SK-N-MC (cell line): ENCODE measurements around the gene CPT1B.
"Not testable (repeated sequence)": the region's sequence is repeated elsewhere in the genome, so short reads cannot be mapped to it uniquely, and the experiment has no call there.

ENCODE experiments used
- DNase-seq: peaks from one replicate; pipeline ENCODE4 v3.0.0-alpha.2; 2011; ENCODE audit warnings: low read depth, low spot score
- H3K27ac ChIP-seq: fragments of 200-600 bp; sonication (generic); 2 replicates; pipeline ENCODE4 v1.5.1; 2016; ENCODE audit warnings: mixed run types
- H3K36me3 ChIP-seq: fragments of 200-600 bp; sonication (generic); 2 replicates; pipeline ENCODE4 v1.6.1; 2017; ENCODE audit warnings: antibody characterized with exemption, low read length, mixed read lengths; ENCODE audit not compliant: insufficient read depth
- H3K4me3 ChIP-seq: fragments of 200-600 bp; sonication (generic); 2 replicates; pipeline ENCODE4 v1.5.1; 2016
- H3K9ac ChIP-seq: fragments of 200-600 bp; sonication (generic); 2 replicates; pipeline ENCODE4 v1.8.0; 2017; ENCODE audit warnings: mixed run types, mixed read lengths; ENCODE audit not compliant: insufficient read length
- H3K9me3 ChIP-seq: fragments of 200-600 bp; sonication (generic); 2 replicates; pipeline ENCODE4 v1.6.1; 2017; ENCODE audit warnings: low read depth, mild to moderate bottlenecking, antibody characterized with exemption, low read length, moderate library complexity, mixed read lengths
- EZH2 ChIP-seq: fragments of 200-600 bp; sonication (generic); IDR thresholded peaks from one replicate; pipeline ENCODE4 v1.6.1; 2017; ENCODE audit warnings: antibody characterized with exemption
- FOXP2 ChIP-seq: optimal IDR thresholded peaks from 2 replicates; pipeline ENCODE3; 2011; ENCODE audit warnings: mild to moderate bottlenecking, moderate library complexity; ENCODE audit not compliant: insufficient read depth; ENCODE audit errors: extremely low read length, control extremely low read depth
- POLR2AphosphoS5 ChIP-seq: IDR thresholded peaks from 2 replicates; pipeline ENCODE4 v1.6.1; 2012; ENCODE audit warnings: mild to moderate bottlenecking, low read depth, low read length, borderline replicate concordance

Gene CPT1B

DNA sequence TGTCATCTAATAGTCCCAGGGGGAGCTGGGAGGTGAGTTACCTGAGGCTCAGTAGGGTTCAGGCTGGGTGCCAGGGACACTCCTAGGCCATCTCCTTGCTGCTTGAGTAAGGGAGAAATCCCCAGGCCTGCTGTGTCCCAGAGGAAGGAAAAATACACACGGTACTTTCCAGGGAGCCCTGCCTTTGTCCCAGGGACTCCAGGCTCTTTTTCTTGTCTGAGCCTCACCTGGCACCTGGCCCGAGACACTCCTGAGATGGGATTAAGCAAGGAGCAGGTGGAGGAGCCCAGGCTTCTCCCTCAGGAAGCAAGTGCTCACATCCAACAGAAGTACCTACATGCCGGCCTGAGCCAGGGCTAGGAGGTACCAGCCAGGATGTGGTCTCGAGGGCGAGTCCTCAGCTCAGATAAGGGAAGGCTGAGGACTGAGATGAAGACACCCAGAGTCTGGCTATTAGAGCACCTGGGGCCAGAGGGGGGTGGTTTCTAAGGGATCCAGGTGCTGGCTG is 33.4 kb downstream of the CPT1B start:
- Histone ChIP-seq H3K9me3 (no peaks in the 10 kb centered on the region), H3K36me3 (no peaks in the 10 kb centered on the region), H3K27ac (peak overlapping the region; percentile 19; the same call in 1 of the 2 replicates), H3K4me3 (no peak overlapping the region), H3K9ac (peak overlapping the region; percentile 45)
- no peak for TF ChIP-seq FOXP2
- no peak for TF ChIP-seq EZH2
- no peak for TF ChIP-seq POLR2AphosphoS5
- DNase-seq, result no peak

DNA sequence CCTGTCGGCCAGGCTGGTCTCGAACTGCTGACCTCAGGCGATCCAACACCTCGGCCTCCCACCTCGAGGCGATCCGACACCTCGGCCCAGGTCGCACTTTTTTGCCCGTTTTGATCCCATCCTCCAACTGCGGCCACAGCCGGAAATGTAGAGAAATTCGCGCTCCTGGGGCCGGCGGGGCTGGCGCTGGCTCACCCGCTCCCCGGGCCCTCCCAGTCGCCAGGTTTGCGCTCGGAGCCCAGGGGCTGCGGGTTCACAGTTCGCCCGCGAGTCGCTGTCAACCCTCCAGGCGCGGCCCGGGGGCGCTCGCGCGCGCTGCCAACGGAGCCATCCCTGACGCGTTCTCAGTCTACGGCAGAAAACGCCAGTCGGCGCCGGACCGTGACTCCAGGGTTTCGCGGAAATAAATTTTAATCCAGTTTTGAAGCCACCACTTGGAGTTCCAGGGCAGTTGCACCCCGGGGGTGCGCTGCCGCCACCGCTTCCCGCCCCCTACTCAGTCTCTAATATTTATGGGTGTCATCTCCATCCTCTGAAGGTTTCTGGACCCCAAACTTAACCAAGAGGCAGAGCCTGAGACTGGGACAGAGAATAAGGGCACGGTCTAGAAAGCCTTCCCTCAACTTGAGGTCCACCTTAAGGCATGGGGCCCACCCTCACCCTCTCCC is 34.0 kb downstream of the CPT1B start:
- H3K9ac ChIP-seq, result no peak overlapping the region
- H3K27ac ChIP-seq, result no peak overlapping the region; the same call in 1 of the 2 replicates
- H3K36me3 ChIP-seq, result no peaks in the 10 kb centered on the region
- TF ChIP-seq POLR2AphosphoS5 (no peak), EZH2 (no peak), FOXP2 (no peak)
- no peaks in the 10 kb centered on the region for H3K9me3 ChIP-seq
- no peak overlapping the region for H3K4me3 ChIP-seq
- DNase-seq, result no peak

- no peak for DNase-seq
- TF ChIP-seq POLR2AphosphoS5 (no peak), FOXP2 (no peak), EZH2 (no peak)
- Histone ChIP-seq H3K4me3 (no peak overlapping the region), H3K9me3 (no peaks in the 10 kb centered on the region), H3K9ac (no peak overlapping the region), H3K36me3 (no peaks in the 10 kb centered on the region), H3K27ac (0 out of 2 replicates have a peak overlapping the region, but pooled peaks have one; percentile 0)
These were observed 35.8 kb downstream of the CPT1B start for GRCh38 chr22:50542416-50542927.

- DNase-seq, H3K9ac ChIP-seq, H3K27ac ChIP-seq: not testable (repeated sequence)
These were observed 36.6 kb downstream of the CPT1B start for GRCh38 chr22:50541667-50542026.

GRCh38 chr22:50540381-50540780 is 37.8 kb downstream of the CPT1B start:
- TF ChIP-seq FOXP2, result no peak
- TF ChIP-seq POLR2AphosphoS5, result no peak
- TF ChIP-seq EZH2, result no peak
- Histone ChIP-seq H3K4me3 (no peak overlapping the region), H3K27ac (peak overlapping the region; percentile 70; the same call in 1 of the 2 replicates), H3K36me3 (no peaks in the 10 kb centered on the region), H3K9ac (no peak overlapping the region), H3K9me3 (no peaks in the 10 kb centered on the region)
- no peak for DNase-seq

More at GRCh38 chr22:50541667-50542026, 36.6 kb downstream of the CPT1B start:
- not testable (repeated sequence) for H3K9me3 ChIP-seq, H3K36me3 ChIP-seq, H3K4me3 ChIP-seq

- Histone ChIP-seq H3K9ac (no peak overlapping the region), H3K4me3 (no peak overlapping the region), H3K27ac (peak overlapping the region; percentile 30; the same call in 1 of the 2 replicates), H3K36me3 (no peaks in the 10 kb centered on the region), H3K9me3 (no peaks in the 10 kb centered on the region)
- DNase-seq, result no peak
- TF ChIP-seq EZH2, result no peak
- no peak for TF ChIP-seq POLR2AphosphoS5
- TF ChIP-seq FOXP2, result no peak
These were observed 40.5 kb downstream of the CPT1B start for GRCh38 chr22:50537765-50538164.

DNA sequence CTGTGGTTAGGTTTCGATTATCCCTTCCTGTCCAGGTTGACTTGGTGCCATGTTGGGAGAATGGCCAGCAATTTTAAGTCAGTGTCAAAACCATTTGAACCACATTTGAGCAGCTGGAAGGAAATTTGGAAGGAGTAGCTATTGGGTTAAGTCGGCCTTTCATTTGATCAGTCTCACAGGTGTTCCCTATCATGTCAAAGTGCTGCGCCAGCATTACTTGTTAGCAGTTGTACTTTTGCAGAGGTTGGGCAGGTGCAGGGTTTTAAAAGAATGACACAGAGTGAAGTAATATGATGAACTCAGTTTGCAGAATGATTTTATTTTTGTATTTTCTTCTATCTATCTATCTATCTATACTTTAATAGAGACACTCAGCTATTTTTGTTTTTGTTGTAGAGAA is 42.0 kb downstream of the CPT1B start:
- Histone ChIP-seq H3K36me3 (no peaks in the 10 kb centered on the region), H3K9me3 (no peaks in the 10 kb centered on the region), H3K9ac (no peak overlapping the region), H3K4me3 (no peak overlapping the region), H3K27ac (no peak overlapping the region)
- DNase-seq, result no peak
- TF ChIP-seq EZH2, result no peak
- no peak for TF ChIP-seq POLR2AphosphoS5
- no peak for TF ChIP-seq FOXP2

GRCh38 chr22:50535113-50535512 is 43.1 kb downstream of the CPT1B start:
- TF ChIP-seq FOXP2, result no peak
- TF ChIP-seq EZH2, result no peak
- TF ChIP-seq POLR2AphosphoS5, result no peak
- no peak for DNase-seq
- Histone ChIP-seq H3K9ac (no peak overlapping the region), H3K9me3 (no peaks in the 10 kb centered on the region), H3K36me3 (no peaks in the 10 kb centered on the region), H3K27ac (no peak overlapping the region), H3K4me3 (no peak overlapping the region)

DNA sequence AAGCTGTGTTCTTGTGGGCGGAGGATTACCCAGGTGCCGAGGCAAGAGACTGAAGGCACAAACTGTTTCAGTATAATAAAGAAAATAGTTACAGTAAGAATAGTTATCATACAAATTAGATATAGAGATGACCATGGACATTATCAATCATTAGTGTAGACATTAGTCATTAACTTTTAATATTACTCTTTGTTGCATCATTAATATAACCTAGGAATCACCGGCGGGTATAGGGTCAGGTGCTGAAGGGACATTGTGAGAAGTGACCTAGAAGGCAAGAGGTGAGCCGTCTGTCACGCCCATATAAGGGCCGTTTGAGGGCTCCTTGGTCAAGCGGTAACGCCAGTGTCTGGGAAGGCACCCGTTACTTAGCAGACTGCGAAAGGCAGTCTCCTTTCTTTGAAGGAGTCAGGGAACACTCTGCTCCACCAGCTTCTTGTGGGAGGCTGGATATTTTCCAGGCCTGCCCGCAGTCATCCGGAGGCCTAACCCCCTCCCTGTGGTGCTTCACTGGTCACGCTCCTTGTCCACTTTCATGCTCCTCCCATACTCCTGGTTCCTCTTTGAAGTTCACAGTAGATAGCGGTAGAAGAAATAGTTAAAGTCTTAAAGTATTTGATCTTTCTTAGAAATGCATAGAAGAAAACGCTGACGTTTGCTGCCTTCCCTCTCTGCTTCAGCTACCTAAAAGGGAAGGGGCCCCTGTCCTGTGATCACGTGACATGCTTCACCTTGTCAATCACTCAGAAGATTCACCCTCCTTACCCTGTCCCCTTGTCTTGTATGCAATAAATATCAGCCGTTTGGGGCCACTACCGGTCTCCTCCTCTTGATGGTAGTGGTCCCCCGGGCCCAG is 44.1 kb downstream of the CPT1B start:
- not testable (repeated sequence) for H3K9me3 ChIP-seq, DNase-seq, H3K4me3 ChIP-seq, H3K36me3 ChIP-seq, H3K9ac ChIP-seq
- peak overlapping the region; percentile 42; the same call in 1 of the 2 replicates for H3K27ac ChIP-seq
